ENCODE data around the gene ADAM22.

ADAM22 gene

GRCh38 chr7:88020953-88021665 lies 87.1 kb downstream of the ADAM22 start:
- Histone ChIP-seq H3K4me1 (ENCODE audit: low read depth, poor library complexity, severe bottlenecking) (no peaks in the 10 kb centered on the region), H3K79me2 (ENCODE audit: insufficient read depth, low read depth) (no peaks in the 10 kb centered on the region), H3K9ac (no peak overlapping the region), H3K27me3 (ENCODE audit: insufficient read depth, low read depth) (no peaks in the 10 kb centered on the region), H3K27ac (no peak overlapping the region), H3K4me3 (IDR thresholded peaks at IDR 0.05; ENCODE audit: insufficient read depth, low read depth, low read length) (no peak overlapping the region), H4K20me1 (ENCODE audit: insufficient read depth) (no peaks in the 10 kb centered on the region), H3K4me2 (no peak overlapping the region), H2AFZ (ENCODE audit: low read depth) (no peak overlapping the region), H3K36me3 (ENCODE audit: insufficient read depth) (no peaks in the 10 kb centered on the region)
- TF ChIP-seq, protein P1, sequence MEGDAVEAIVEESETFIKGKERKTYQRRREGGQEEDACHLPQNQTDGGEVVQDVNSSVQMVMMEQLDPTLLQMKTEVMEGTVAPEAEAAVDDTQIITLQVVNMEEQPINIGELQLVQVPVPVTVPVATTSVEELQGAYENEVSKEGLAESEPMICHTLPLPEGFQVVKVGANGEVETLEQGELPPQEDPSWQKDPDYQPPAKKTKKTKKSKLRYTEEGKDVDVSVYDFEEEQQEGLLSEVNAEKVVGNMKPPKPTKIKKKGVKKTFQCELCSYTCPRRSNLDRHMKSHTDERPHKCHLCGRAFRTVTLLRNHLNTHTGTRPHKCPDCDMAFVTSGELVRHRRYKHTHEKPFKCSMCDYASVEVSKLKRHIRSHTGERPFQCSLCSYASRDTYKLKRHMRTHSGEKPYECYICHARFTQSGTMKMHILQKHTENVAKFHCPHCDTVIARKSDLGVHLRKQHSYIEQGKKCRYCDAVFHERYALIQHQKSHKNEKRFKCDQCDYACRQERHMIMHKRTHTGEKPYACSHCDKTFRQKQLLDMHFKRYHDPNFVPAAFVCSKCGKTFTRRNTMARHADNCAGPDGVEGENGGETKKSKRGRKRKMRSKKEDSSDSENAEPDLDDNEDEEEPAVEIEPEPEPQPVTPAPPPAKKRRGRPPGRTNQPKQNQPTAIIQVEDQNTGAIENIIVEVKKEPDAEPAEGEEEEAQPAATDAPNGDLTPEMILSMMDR (conservative IDR thresholded peaks at IDR 0.05; ENCODE audit: low read depth, low read length): no peak

GRCh38 chr7:88027724-88028123 lies 93.7 kb downstream of the ADAM22 start:
- Histone ChIP-seq H3K4me1 (ENCODE audit: low read depth, poor library complexity, severe bottlenecking) (peaks cover 13% of the 10 kb centered on the region), H3K27me3 (ENCODE audit: insufficient read depth, low read depth) (no peaks in the 10 kb centered on the region), H3K9ac (no peak overlapping the region), H3K79me2 (ENCODE audit: insufficient read depth, low read depth) (no peaks in the 10 kb centered on the region), H3K36me3 (ENCODE audit: insufficient read depth) (no peaks in the 10 kb centered on the region), H4K20me1 (ENCODE audit: insufficient read depth) (no peaks in the 10 kb centered on the region), H3K4me2 (no peak overlapping the region; the same call in 1 of the 2 replicates), H3K27ac (no peak overlapping the region), H2AFZ (ENCODE audit: low read depth) (no peak overlapping the region), H3K4me3 (IDR thresholded peaks at IDR 0.05; ENCODE audit: insufficient read depth, low read depth, low read length) (no peak overlapping the region)
- TF ChIP-seq, protein P1 (conservative IDR thresholded peaks at IDR 0.05; ENCODE audit: low read depth, low read length): no peak

- no peaks in the 10 kb centered on the region for H3K27me3 ChIP-seq (ENCODE audit: insufficient read depth, low read depth)
- H3K4me2 ChIP-seq: no peak overlapping the region
- H3K4me1 ChIP-seq (ENCODE audit: low read depth, poor library complexity, severe bottlenecking): no peaks in the 10 kb centered on the region
- H3K79me2 ChIP-seq (ENCODE audit: insufficient read depth, low read depth): no peaks in the 10 kb centered on the region
- no peaks in the 10 kb centered on the region for H3K36me3 ChIP-seq (ENCODE audit: insufficient read depth)
- H3K27ac ChIP-seq: no peak overlapping the region
- H3K4me3 ChIP-seq (IDR thresholded peaks at IDR 0.05; ENCODE audit: insufficient read depth, low read depth, low read length): no peak overlapping the region
- no peaks in the 10 kb centered on the region for H4K20me1 ChIP-seq (ENCODE audit: insufficient read depth)
- H2AFZ ChIP-seq (ENCODE audit: low read depth): no peak overlapping the region
- TF ChIP-seq, protein P1 (conservative IDR thresholded peaks at IDR 0.05; ENCODE audit: low read depth, low read length): no peak
- H3K9ac ChIP-seq: no peak overlapping the region
Measured at GRCh38 chr7:88034083-88034695, 100.1 kb downstream of the ADAM22 start.

DNA sequence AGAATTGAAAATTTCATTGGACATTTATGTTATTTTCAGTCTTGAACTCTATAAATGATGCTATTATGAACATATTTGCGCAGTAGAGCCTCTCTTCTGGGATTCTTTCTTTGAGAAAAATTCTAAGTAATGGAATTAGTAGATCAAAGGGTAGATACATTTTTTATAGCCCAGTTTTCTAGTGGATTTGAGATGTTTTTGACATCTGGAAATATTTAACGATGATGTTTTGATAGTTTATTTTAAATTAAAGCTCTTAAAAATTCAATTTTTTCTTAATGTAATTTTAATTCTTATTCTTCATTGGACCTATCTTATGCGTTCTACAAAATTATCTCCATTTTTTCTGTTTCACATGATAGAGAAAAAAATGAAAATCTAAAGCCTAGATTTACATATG lies 103.0 kb downstream of the ADAM22 start:
- Histone ChIP-seq H3K4me3 (IDR thresholded peaks at IDR 0.05; ENCODE audit: insufficient read depth, low read depth, low read length) (no peak overlapping the region), H3K79me2 (ENCODE audit: insufficient read depth, low read depth) (no peaks in the 10 kb centered on the region), H2AFZ (ENCODE audit: low read depth) (no peak overlapping the region), H3K9ac (no peak overlapping the region), H3K27me3 (ENCODE audit: insufficient read depth, low read depth) (no peaks in the 10 kb centered on the region), H4K20me1 (ENCODE audit: insufficient read depth) (0 out of 2 replicates have a peak, but pooled peaks cover 2% of the 10 kb centered on the region), H3K36me3 (ENCODE audit: insufficient read depth) (no peaks in the 10 kb centered on the region), H3K4me1 (ENCODE audit: low read depth, poor library complexity, severe bottlenecking) (peaks cover 19% of the 10 kb centered on the region), H3K4me2 (no peak overlapping the region), H3K27ac (no peak overlapping the region)
- TF ChIP-seq, protein P1 (conservative IDR thresholded peaks at IDR 0.05; ENCODE audit: low read depth, low read length): no peak
